Lower leg skin (tissue), 3 donors: ENCODE results near the gene NIPAL3.

Experiments used
- POLR2A ChIP-seq, 2 donors: fragments of 450-650 bp; IDR thresholded peaks; one replicate each; pipeline ENCODE4 v1.6.1; 2016 to 2017; ENCODE audit warnings: antibody characterized with exemption in 2 of 2, mild to moderate bottlenecking in 1 of 2, moderate library complexity in 1 of 2
- TF ChIP-seq, protein P1 (sequence below), 3 donors: fragments of 450-650 bp; IDR thresholded peaks; one replicate each; pipeline ENCODE4 v1.5.1; 2016; ENCODE audit warnings: antibody characterized with exemption in 3 of 3, mild to moderate bottlenecking in 3 of 3, moderate library complexity in 2 of 3

DNA sequence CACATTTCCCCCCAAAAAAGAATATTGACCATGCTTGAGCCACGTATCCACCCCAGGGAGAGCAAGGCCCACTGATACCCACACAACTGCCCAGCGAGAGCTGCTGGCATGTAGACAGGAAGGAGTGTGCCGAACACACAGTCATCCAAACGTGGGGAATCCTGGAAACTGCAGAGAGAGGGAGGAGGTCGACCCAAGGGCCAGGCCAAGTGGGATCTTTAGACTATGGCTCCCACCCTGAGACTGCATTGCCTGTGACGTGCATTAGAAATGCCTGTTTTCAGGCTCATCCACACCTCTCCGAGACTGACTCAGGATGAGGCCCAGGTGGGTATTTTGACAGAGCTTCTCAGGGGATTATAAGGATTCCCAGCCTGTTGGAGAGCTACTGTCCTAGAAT is 25.9 kb downstream of the NIPAL3 start:
- TF ChIP-seq, protein P1, sequence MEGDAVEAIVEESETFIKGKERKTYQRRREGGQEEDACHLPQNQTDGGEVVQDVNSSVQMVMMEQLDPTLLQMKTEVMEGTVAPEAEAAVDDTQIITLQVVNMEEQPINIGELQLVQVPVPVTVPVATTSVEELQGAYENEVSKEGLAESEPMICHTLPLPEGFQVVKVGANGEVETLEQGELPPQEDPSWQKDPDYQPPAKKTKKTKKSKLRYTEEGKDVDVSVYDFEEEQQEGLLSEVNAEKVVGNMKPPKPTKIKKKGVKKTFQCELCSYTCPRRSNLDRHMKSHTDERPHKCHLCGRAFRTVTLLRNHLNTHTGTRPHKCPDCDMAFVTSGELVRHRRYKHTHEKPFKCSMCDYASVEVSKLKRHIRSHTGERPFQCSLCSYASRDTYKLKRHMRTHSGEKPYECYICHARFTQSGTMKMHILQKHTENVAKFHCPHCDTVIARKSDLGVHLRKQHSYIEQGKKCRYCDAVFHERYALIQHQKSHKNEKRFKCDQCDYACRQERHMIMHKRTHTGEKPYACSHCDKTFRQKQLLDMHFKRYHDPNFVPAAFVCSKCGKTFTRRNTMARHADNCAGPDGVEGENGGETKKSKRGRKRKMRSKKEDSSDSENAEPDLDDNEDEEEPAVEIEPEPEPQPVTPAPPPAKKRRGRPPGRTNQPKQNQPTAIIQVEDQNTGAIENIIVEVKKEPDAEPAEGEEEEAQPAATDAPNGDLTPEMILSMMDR (IDR thresholded peaks at IDR 0.05) = no peak
- no peak for TF ChIP-seq POLR2A (IDR thresholded peaks at IDR 0.05)
